Osteoblast (primary cell): ENCODE results near the gene LRRC66. TPM values are rescaled to one million over a fixed set of nuclear protein-coding genes. Genes with fewer than 3 reads are reported as not detected.

Experiments used
- DNase-seq: peaks from one replicate; pipeline ENCODE4 v3.0.0; 2011; ENCODE audit warnings: low spot score, mixed read lengths; ENCODE audit not compliant: insufficient read length; ENCODE audit errors: missing footprints
- H2AFZ ChIP-seq: 2 replicates; pipeline ENCODE4 v1.6.0; 2011; ENCODE audit warnings: mild to moderate bottlenecking, low read length
- H3K27ac ChIP-seq: 2 replicates; pipeline ENCODE4 v1.5.1; 2011; ENCODE audit warnings: mild to moderate bottlenecking, low read depth, low read length, moderate library complexity
- H3K27me3 ChIP-seq: 2 replicates; pipeline ENCODE4 v1.6.0; 2012; ENCODE audit warnings: mild to moderate bottlenecking, control low read depth, inconsistent platforms, low read length, moderate library complexity; ENCODE audit not compliant: insufficient read depth
- H3K36me3 ChIP-seq: 2 replicates; pipeline ENCODE4 v1.5.1; 2011; ENCODE audit warnings: mild to moderate bottlenecking, low read length, control low read depth, moderate library complexity; ENCODE audit not compliant: insufficient read depth
- H3K4me1 ChIP-seq: 2 replicates; pipeline ENCODE4 v1.5.1; 2011; ENCODE audit warnings: mild to moderate bottlenecking, low read length, control low read depth, moderate library complexity; ENCODE audit not compliant: insufficient read depth
- H3K4me2 ChIP-seq: 2 replicates; pipeline ENCODE4 v1.6.0; 2011; ENCODE audit warnings: mild to moderate bottlenecking, low read length; ENCODE audit not compliant: insufficient read depth
- H3K4me3 ChIP-seq: fragments of 200-600 bp; sonication (generic); 3 replicates; pipeline ENCODE4 v1.5.1; 2012; ENCODE audit warnings: mild to moderate bottlenecking, low read length, inconsistent platforms; ENCODE audit not compliant: insufficient read depth
- H3K79me2 ChIP-seq: 2 replicates; pipeline ENCODE4 v1.6.0; 2012; ENCODE audit warnings: mild to moderate bottlenecking, low read length, control low read depth, inconsistent platforms; ENCODE audit not compliant: insufficient read depth
- H3K9me3 ChIP-seq: 2 replicates; pipeline ENCODE4 v1.5.1; 2011; ENCODE audit warnings: low read depth, low read length, control low read depth
- H4K20me1 ChIP-seq: 2 replicates; pipeline ENCODE4 v1.6.0; 2012; ENCODE audit warnings: mild to moderate bottlenecking, low read length, control low read depth; ENCODE audit not compliant: insufficient read depth
- CTCF ChIP-seq: IDR thresholded peaks from 2 replicates; pipeline ENCODE4 v1.5.1; 2011; ENCODE audit warnings: mild to moderate bottlenecking, low read depth, low read length, moderate library complexity; ENCODE audit errors: extremely low read depth
- total RNA-seq: library from RNA; depleted of rRNA; stranded (reverse); fragments of >200 nt; gene quantifications from 2 replicates; pipeline ENCODE4 v1.2.3, GENCODE V29; 2012

LRRC66 gene
- total RNA-seq, 1 donor, result 0.36 TPM

GRCh38 chr4:52057196-52057595 is 37.0 kb upstream of the LRRC66 start:
- TF ChIP-seq CTCF, result no peak
- Histone ChIP-seq H3K9me3 (no peaks in the 10 kb centered on the region), H3K36me3 (no peaks in the 10 kb centered on the region), H3K4me2 (no peak overlapping the region), H4K20me1 (no peaks in the 10 kb centered on the region), H3K27me3 (no peaks in the 10 kb centered on the region), H3K4me3 (no peak overlapping the region), H2AFZ (no peak overlapping the region), H3K27ac (no peak overlapping the region), H3K4me1 (peaks cover under 1% of the 10 kb centered on the region), H3K79me2 (no peaks in the 10 kb centered on the region)
- no peak for DNase-seq

DNA sequence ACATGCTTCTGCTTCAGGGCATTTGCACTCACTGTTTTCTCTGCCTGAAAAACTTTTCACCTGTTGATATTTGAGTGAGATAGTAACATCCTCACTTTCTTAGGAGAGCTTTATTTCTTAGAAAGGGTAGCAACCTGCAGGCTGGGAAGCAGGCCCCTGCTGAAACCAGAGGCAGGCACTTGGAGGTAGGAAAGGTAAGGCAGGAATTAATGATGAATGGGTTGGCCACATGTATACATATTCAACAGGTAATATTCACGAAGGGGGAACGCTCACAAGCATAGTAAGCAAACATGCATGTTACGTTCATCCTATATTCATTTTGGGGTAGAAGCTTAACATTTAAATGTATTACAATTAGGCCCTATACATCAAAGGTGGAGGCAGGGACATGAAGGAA is 34.1 kb upstream of the LRRC66 start:
- Histone ChIP-seq H3K4me2 (no peak overlapping the region), H3K4me3 (no peak overlapping the region), H3K36me3 (no peaks in the 10 kb centered on the region), H3K79me2 (no peaks in the 10 kb centered on the region), H3K27ac (no peak overlapping the region), H3K4me1 (peaks cover 3% of the 10 kb centered on the region), H4K20me1 (no peaks in the 10 kb centered on the region), H3K27me3 (peaks cover 15% of the 10 kb centered on the region), H2AFZ (no peak overlapping the region), H3K9me3 (no peaks in the 10 kb centered on the region)
- TF ChIP-seq CTCF, result no peak
- DNase-seq, result no peak

- Histone ChIP-seq H4K20me1 (no peaks in the 10 kb centered on the region), H3K36me3 (no peaks in the 10 kb centered on the region), H3K79me2 (no peaks in the 10 kb centered on the region), H3K9me3 (no peaks in the 10 kb centered on the region), H3K27me3 (peaks cover 18% of the 10 kb centered on the region), H3K4me3 (peak overlapping the region; percentile 86), H3K4me1 (peaks cover 3% of the 10 kb centered on the region), H3K27ac (no peak overlapping the region), H2AFZ (peak overlapping the region; percentile 93), H3K4me2 (peak overlapping the region; percentile 92)
- no peak for TF ChIP-seq CTCF
- no peak for DNase-seq
Measured at GRCh38 chr4:52052475-52052780, 32.3 kb upstream of the LRRC66 start.

- Histone ChIP-seq H3K4me1 (peaks cover 3% of the 10 kb centered on the region), H3K27ac (peak overlapping the region; percentile 58), H3K4me2 (peak overlapping the region; percentile 92), H3K9me3 (no peaks in the 10 kb centered on the region), H3K4me3 (peak overlapping the region; percentile 86), H4K20me1 (no peaks in the 10 kb centered on the region), H3K79me2 (no peaks in the 10 kb centered on the region), H3K36me3 (no peaks in the 10 kb centered on the region), H2AFZ (peak overlapping the region; percentile 93), H3K27me3 (peaks cover 18% of the 10 kb centered on the region)
- TF ChIP-seq CTCF, result no peak
- peak; percentile 97 for DNase-seq
Measured at GRCh38 chr4:52051615-52052474, 31.7 kb upstream of the LRRC66 start.
